ENCODE data around the gene NCOR1.

- TF ChIP-seq CTCF (conservative IDR thresholded peaks at IDR 0.05) = no peak
- no peak for TF ChIP-seq EZH2 (IDR thresholded peaks at IDR 0.05; ENCODE audit: low read depth)
These were observed 44.6 kb upstream of the NCOR1 start for GRCh38 chr17:16259926-16260325.
